HepG2 (cell line): Measurements from ENCODE around the gene SRP68. TPM values are rescaled to one million over a fixed set of nuclear protein-coding genes. Genes with fewer than 3 reads are reported as not detected.

ENCODE experiments used
- ATAC-seq: fragments of 200-7000 bp; cut with Tn5 transposase; 3 replicates; pipeline ENCODE4 v1.9.1; 2020; ENCODE audit warnings: mild to moderate bottlenecking, moderate library complexity
- BruUV-seq: library from RNA; stranded (reverse); fragments of 400-500 nt; replicated peaks from 2 replicates; lab custom pipeline; 2021; lab: Mats Ljungman, UMichigan
- CTCF ChIA-PET: fragments of 300-600 bp; formaldehyde crosslinking; extraction: SDS; loops from one replicate; lab custom pipeline; 2021; ENCODE audit warnings: low total read pairs, inconsistent platforms, low intra/inter-chr PET ratio; lab: Yijun Ruan, JAX
- POLR2A ChIA-PET: fragments of 350-600 bp; sonication (Branson Sonifier 250); formaldehyde crosslinking; loops from one replicate; lab custom pipeline; 2020; ENCODE audit warnings: antibody characterized with exemption, inconsistent platforms; lab: Yijun Ruan, JAX
- DNase-seq: peaks from one replicate; pipeline ENCODE4 v3.0.0-alpha.2; 2015; ENCODE audit warnings: low spot score
- FAIRE-seq: peaks from 3 replicates; lab custom pipeline; 2011; peaks lifted over from hg19 to GRCh38; lab: Jason Lieb, UNC
- H2AFZ ChIP-seq: one replicate; pipeline ENCODE4 v1.6.1; 2011; ENCODE audit warnings: low read length, inconsistent platforms
- H3K27ac ChIP-seq: fragments of 300-600 bp; 3 replicates; pipeline ENCODE4 v1.8.0; 2011; ENCODE audit warnings: mixed run types, mild to moderate bottlenecking, mixed read lengths, low read length, inconsistent platforms; ENCODE audit not compliant: insufficient read depth; ENCODE audit errors: extremely low read length
- H3K27me3 ChIP-seq, 2 experiments: fragments of 200-600 bp in 1 of 2; 2 replicates in 1 of 2; 3 replicates in 1 of 2; pipeline versions ENCODE4 v1.6.0 to v1.8.0; 2011; ENCODE audit warnings: low read length in 2 of 2, mild to moderate bottlenecking in 2 of 2, moderate library complexity in 2 of 2, inconsistent platforms in 1 of 2; ENCODE audit not compliant: insufficient read depth in 2 of 2, control insufficient read depth in 1 of 2
- H3K36me3 ChIP-seq, 2 experiments: fragments of 200-600 bp in 1 of 2; replicated peaks in 1 of 2; 2 replicates in 1 of 2; 3 replicates in 1 of 2; pipeline versions ENCODE4 v1.5.1 to v1.8.0; 2011; ENCODE audit warnings: low read length in 2 of 2, inconsistent platforms in 1 of 2; ENCODE audit not compliant: insufficient read depth in 2 of 2, control insufficient read depth in 1 of 2
- H3K4me1 ChIP-seq: 2 replicates; pipeline ENCODE4 v1.5.1; 2012; ENCODE audit warnings: low read length, inconsistent platforms; ENCODE audit not compliant: insufficient read depth
- H3K4me2 ChIP-seq: 2 replicates; pipeline ENCODE4 v1.6.0; 2011; ENCODE audit warnings: low read depth, low read length, inconsistent platforms
- H3K4me3 ChIP-seq, 3 experiments: fragments of 200-600 bp in 1 of 3; sonication (generic), shearing (Covaris generic) in 1 of 3; replicated peaks in 1 of 3; 2 replicates each; pipeline ENCODE4 v1.5.1; 2011 to 2016; ENCODE audit warnings: low read length in 3 of 3, inconsistent platforms in 2 of 3, low read depth in 2 of 3, mild to moderate bottlenecking in 2 of 3, control low read depth in 1 of 3, mixed read lengths in 1 of 3; ENCODE audit not compliant: insufficient read depth in 1 of 3
- H3K79me2 ChIP-seq: one replicate; pipeline ENCODE4 v1.6.1; 2011; ENCODE audit warnings: low read length, inconsistent platforms; ENCODE audit not compliant: insufficient read depth
- H3K9ac ChIP-seq: 2 replicates; pipeline ENCODE4 v1.6.0; 2011; ENCODE audit warnings: mild to moderate bottlenecking, low read depth, low read length, inconsistent platforms; ENCODE audit not compliant: insufficient read depth
- H3K9me3 ChIP-seq: 2 replicates; pipeline ENCODE4 v1.5.1; 2012; ENCODE audit warnings: mild to moderate bottlenecking, low read length
- H4K20me1 ChIP-seq: 2 replicates; pipeline ENCODE4 v1.6.0; 2011; ENCODE audit warnings: inconsistent platforms, mild to moderate bottlenecking, low read length, moderate library complexity; ENCODE audit not compliant: insufficient read depth
- ATF7 ChIP-seq, 2 experiments: fragments of 450-650 bp in 1 of 2; sonication (generic) in 1 of 2; formaldehyde crosslinking in 1 of 2; IDR thresholded peaks; 2 replicates each; pipeline versions ENCODE4 v1.4.0 to v1.6.1; 2016 to 2020; ENCODE audit warnings: antibody characterized with exemption in 1 of 2, mild to moderate bottlenecking in 1 of 2, missing genetic modification reagents in 1 of 2
- DPF2 ChIP-seq: sonication (generic); formaldehyde crosslinking; IDR thresholded peaks from 2 replicates; pipeline ENCODE4 v1.4.0; 2020; ENCODE audit warnings: mild to moderate bottlenecking, low read depth, missing genetic modification reagents, borderline replicate concordance
- GTF3A ChIP-seq: sonication (generic); formaldehyde crosslinking; conservative IDR thresholded peaks from 2 replicates; pipeline ENCODE4 v1.4.0; 2020; ENCODE audit warnings: mild to moderate bottlenecking, missing genetic modification reagents
- HDAC2 ChIP-seq: sonication (generic); formaldehyde crosslinking; IDR thresholded peaks from 2 replicates; pipeline ENCODE4 v1.4.0; 2020; ENCODE audit warnings: missing genetic modification reagents
- KLF11 ChIP-seq: IDR thresholded peaks from 2 replicates; pipeline ENCODE4 v1.6.1; 2016; ENCODE audit warnings: missing compliant biosample characterization
- MEIS1 ChIP-seq: sonication (generic); formaldehyde crosslinking; IDR thresholded peaks from 2 replicates; pipeline ENCODE4 v1.9.0; 2021; ENCODE audit warnings: mild to moderate bottlenecking, missing genetic modification reagents, moderate library complexity, borderline replicate concordance
- NONO ChIP-seq, 2 experiments: fragments of 450-650 bp in 1 of 2; sonication (generic) in 1 of 2; formaldehyde crosslinking in 1 of 2; IDR thresholded peaks in 1 of 2; conservative IDR thresholded peaks in 1 of 2; 2 replicates each; pipeline versions ENCODE4 v1.6.1 to v1.8.0; 2017 to 2022; ENCODE audit warnings: mild to moderate bottlenecking in 1 of 2, missing genetic modification reagents in 1 of 2, moderate library complexity in 1 of 2
- ZNF282 ChIP-seq: fragments of 450-650 bp; IDR thresholded peaks from 2 replicates; pipeline ENCODE4 v1.6.1; 2018; ENCODE audit not compliant: partially characterized antibody
- ZNF317 ChIP-seq: sonication (generic); formaldehyde crosslinking; IDR thresholded peaks from 2 replicates; pipeline ENCODE4 v1.5.0; 2020; ENCODE audit warnings: mild to moderate bottlenecking, missing genetic modification reagents
- ZNF607 ChIP-seq: sonication (generic); formaldehyde crosslinking; IDR thresholded peaks from 2 replicates; pipeline ENCODE4 v1.5.1; 2020; ENCODE audit warnings: missing genetic modification reagents, mild to moderate bottlenecking, borderline replicate concordance
- ZZZ3 ChIP-seq: sonication (generic); formaldehyde crosslinking; IDR thresholded peaks from 2 replicates; pipeline ENCODE4 v1.4.0; 2020; ENCODE audit warnings: missing genetic modification reagents, mild to moderate bottlenecking, borderline replicate concordance
- WGBS: methylation state at CpG from one replicate; pipeline ENCODE4 v1.1.6; 2017; ENCODE audit warnings: low lambda C conversion rate; 5-methylcytosine and 5-hydroxymethylcytosine counted together
- in situ Hi-C: cut with HindIII; loops from 2 replicates; pipeline ENCODE4 v1.10.0; 2017; ENCODE audit warnings: low pct_unique_long_range_greater_than_20kb; ENCODE audit not compliant: extremely low pct_ligation_motif_present
- intact Hi-C: fragments of 100-400 bp; cut with micrococcal nuclease; formaldehyde crosslinking; loops from one replicate; pipeline ENCODE4 v1.10.0; 2022; ENCODE audit not compliant: unreplicated experiment
- polyA plus RNA-seq, 8 experiments: library from polyadenylated mRNA; depleted of rRNA in 3 of 8; stranded (reverse) in 7 of 8; unstranded in 1 of 8; fragments of >200 nt; fragmentation: Illumina TruSeq in 4 of 8; extraction: Trizol in 4 of 8; gene quantifications; 2 replicates each; pipeline versions ENCODE4 v1.2.1 to v1.2.3, GENCODE V29; 2011 to 2016; ENCODE audit warnings: low read depth in 4 of 8, missing spikeins in 1 of 8, mixed read lengths in 1 of 8; ENCODE audit not compliant: insufficient read depth in 1 of 8
- total RNA-seq, 5 experiments: library from RNA; depleted of rRNA; stranded (reverse); fragments of >200 nt; fragmentation: Illumina TruSeq; extraction: Trizol; gene quantifications; 2 replicates each; pipeline ENCODE4 v1.2.3, GENCODE V29; 2016; ENCODE audit warnings: low read depth in 1 of 5
- TF ChIP-seq, protein P1 (sequence below): sonication (generic); formaldehyde crosslinking; IDR thresholded peaks from 2 replicates; pipeline ENCODE4 v1.8.0; 2022; ENCODE audit warnings: missing genetic modification reagents, mild to moderate bottlenecking, moderate library complexity, borderline replicate concordance
- TF ChIP-seq, protein P2 (sequence below): IDR thresholded peaks from 2 replicates; pipeline ENCODE4 v1.6.1; 2018; ENCODE audit warnings: missing genetic modification reagents, mild to moderate bottlenecking, missing compliant biosample characterization
- TF ChIP-seq, protein P3 (sequence below): sonication (generic); formaldehyde crosslinking; IDR thresholded peaks from 2 replicates; pipeline ENCODE4 v1.4.0; 2020; ENCODE audit warnings: missing genetic modification reagents, mild to moderate bottlenecking, borderline replicate concordance

The SRP68 gene
- total and polyA plus RNA-seq, 2 of the 13 experiments (the other 11 are each of a cell fraction or from before 2014, with no cell fraction given): 39.8 to 74.3 TPM

DNA sequence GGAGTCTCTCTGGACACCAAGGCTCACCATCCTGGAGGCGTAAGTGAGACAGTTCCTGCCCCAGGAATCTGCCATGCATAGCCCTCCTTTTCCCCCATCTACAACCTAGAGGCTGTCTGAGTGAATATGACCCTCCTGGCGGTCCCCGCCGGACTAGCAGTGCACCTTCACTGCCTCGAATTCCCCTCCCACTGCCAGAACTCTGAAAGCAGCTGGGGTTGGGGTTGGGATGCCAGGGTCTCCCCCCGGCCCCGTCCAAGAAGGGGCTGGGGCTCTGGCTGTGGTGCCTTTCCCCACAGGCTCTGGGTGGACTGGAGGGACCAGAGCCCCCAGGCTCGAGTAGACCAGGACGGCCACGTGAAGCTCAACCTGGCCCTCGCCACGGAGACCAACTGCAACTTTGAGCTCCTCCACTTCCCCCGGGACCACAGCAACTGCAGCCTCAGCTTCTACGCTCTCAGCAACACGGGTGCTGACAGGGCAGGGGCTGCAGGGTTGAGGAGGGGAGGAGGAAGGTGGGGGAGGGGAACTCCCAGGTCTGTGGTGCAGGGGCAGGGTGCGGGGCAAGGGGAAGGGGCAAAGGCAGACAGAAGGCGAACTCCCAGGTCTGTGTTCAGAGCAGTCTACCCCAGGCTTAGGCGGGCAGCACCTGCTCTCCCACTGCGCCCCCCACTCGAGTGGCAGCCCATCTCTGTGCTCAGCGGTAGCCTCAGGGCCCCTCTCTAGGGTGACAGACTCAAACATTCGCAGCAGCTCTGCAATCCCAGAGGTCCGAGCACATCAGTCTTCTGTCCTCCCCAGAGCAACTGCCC lies 7.8 kb upstream of the SRP68 start:
- Histone ChIP-seq H3K9ac (no peak overlapping the region), H3K9me3 (no peaks in the 10 kb centered on the region), H3K27me3 (peaks cover 18 to 40% of the 10 kb centered on the region in 2 experiments; a peak in 4 of 5 replicates), H2AFZ (no peak overlapping the region), H3K27ac (no peak overlapping the region), H3K4me2 (no peak overlapping the region), H3K36me3 (peaks cover 11 to 14% of the 10 kb centered on the region in 2 experiments; a peak in 4 of 5 replicates), H3K79me2 (no peaks in the 10 kb centered on the region), H3K4me1 (peaks cover 31% of the 10 kb centered on the region), H3K4me3 (no peak overlapping the region), H4K20me1 (0 out of 2 replicates have a peak, but pooled peaks cover 8% of the 10 kb centered on the region)
- CTCF ChIA-PET: no interaction called here
- intact Hi-C loops: loop anchor here (2.0 kb wide), 1 partner anchor 23 kb away; the partner anchor contains the start of gene EXOC7
- DNase-seq (no peak), FAIRE-seq (no peak), ATAC-seq (peak; percentile 37)
- POLR2A ChIA-PET: interaction anchor here (0.9 to 1.5 kb wide), 4 partner anchors 12 to 50 kb away, joined by 3 to 5 read pairs (median 4); partner anchors contain the start of gene EXOC7
- no TSS peak for BruUV-seq
- in situ Hi-C loops: no loop called here
- 54% methylated on average over 17 of the region's 23 CpGs for WGBS
- TF ChIP-seq NONO (IDR thresholded peaks at IDR 0.05): no peak
- peak; percentile 76; the same call in 1 of the 2 replicates for TF ChIP-seq NONO (CRISPR knock-in tag; conservative IDR thresholded peaks at IDR 0.05)
- 0 out of 2 replicates have a peak, but pooled peaks have one; percentile 16 for TF ChIP-seq DPF2 (CRISPR knock-in tag)
- TF ChIP-seq ATF7 (IDR thresholded peaks at IDR 0.05): no peak
- TF ChIP-seq ATF7 (CRISPR knock-in tag; IDR thresholded peaks at IDR 0.05): no peak
- TF ChIP-seq HDAC2 (CRISPR knock-in tag): no peak
- no peak for TF ChIP-seq KLF11 (CRISPR knock-in tag)
- TF ChIP-seq, protein P1, sequence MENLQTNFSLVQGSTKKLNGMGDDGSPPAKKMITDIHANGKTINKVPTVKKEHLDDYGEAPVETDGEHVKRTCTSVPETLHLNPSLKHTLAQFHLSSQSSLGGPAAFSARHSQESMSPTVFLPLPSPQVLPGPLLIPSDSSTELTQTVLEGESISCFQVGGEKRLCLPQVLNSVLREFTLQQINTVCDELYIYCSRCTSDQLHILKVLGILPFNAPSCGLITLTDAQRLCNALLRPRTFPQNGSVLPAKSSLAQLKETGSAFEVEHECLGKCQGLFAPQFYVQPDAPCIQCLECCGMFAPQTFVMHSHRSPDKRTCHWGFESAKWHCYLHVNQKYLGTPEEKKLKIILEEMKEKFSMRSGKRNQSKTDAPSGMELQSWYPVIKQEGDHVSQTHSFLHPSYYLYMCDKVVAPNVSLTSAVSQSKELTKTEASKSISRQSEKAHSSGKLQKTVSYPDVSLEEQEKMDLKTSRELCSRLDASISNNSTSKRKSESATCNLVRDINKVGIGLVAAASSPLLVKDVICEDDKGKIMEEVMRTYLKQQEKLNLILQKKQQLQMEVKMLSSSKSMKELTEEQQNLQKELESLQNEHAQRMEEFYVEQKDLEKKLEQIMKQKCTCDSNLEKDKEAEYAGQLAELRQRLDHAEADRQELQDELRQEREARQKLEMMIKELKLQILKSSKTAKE: no peak
- no peak for TF ChIP-seq ZNF607
- TF ChIP-seq MEIS1 (CRISPR knock-in tag): no peak
- 0 out of 2 replicates have a peak, but pooled peaks have one; percentile 65 for TF ChIP-seq GTF3A
- TF ChIP-seq, protein P2, sequence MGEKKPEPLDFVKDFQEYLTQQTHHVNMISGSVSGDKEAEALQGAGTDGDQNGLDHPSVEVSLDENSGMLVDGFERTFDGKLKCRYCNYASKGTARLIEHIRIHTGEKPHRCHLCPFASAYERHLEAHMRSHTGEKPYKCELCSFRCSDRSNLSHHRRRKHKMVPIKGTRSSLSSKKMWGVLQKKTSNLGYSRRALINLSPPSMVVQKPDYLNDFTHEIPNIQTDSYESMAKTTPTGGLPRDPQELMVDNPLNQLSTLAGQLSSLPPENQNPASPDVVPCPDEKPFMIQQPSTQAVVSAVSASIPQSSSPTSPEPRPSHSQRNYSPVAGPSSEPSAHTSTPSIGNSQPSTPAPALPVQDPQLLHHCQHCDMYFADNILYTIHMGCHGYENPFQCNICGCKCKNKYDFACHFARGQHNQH (CRISPR knock-in tag): peak; percentile 13; the same call in 1 of the 2 replicates
- TF ChIP-seq ZNF317 (CRISPR knock-in tag): no peak
- no peak for TF ChIP-seq ZNF282
- TF ChIP-seq, protein P3, sequence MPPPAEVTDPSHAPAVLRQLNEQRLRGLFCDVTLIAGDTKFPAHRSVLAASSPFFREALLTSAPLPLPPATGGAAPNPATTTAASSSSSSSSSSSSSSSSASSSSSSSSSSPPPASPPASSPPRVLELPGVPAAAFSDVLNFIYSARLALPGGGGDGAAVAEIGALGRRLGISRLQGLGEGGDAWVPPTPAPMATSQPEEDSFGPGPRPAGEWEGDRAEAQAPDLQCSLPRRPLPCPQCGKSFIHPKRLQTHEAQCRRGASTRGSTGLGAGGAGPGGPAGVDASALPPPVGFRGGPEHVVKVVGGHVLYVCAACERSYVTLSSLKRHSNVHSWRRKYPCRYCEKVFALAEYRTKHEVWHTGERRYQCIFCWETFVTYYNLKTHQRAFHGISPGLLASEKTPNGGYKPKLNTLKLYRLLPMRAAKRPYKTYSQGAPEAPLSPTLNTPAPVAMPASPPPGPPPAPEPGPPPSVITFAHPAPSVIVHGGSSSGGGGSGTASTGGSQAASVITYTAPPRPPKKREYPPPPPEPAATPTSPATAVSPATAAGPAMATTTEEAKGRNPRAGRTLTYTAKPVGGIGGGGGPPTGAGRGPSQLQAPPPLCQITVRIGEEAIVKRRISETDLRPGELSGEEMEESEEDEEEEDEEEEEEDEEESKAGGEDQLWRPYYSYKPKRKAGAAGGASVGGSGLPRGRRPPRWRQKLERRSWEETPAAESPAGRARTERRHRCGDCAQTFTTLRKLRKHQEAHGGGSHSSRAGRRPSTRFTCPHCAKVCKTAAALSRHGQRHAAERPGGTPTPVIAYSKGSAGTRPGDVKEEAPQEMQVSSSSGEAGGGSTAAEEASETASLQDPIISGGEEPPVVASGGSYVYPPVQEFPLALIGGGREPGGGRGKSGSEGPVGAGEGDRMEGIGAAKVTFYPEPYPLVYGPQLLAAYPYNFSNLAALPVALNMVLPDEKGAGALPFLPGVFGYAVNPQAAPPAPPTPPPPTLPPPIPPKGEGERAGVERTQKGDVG: no peak
- TF ChIP-seq ZZZ3 (CRISPR knock-in tag): no peak
